Inferior parietal cortex (tissue), 1 donor: Measurements from ENCODE around the gene HCK.

Source experiments
- DNase-seq: peaks from one replicate; pipeline ENCODE4 v3.0.0-alpha.2; 2016; ENCODE audit errors: extremely low spot score

HCK gene

DNA sequence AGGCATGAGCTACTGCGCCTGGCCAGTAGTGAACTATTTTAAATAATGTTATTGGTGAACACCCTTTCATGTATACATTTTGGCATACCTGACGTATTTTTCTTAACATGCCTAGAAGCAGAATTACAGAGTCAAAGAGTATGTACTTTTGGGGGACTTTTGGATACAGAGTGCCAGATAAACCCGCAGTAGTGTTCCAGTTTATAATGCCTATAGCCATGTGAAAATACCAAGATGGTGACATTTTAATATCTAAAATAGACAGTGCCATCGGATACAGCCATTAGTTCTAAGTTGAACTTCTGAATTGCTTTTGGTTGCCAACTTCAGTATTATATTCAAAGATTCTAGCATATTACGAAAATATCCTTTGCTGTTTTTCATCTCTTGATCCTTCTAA lies 77.8 kb downstream of the HCK start:
- no peak for DNase-seq

DNA sequence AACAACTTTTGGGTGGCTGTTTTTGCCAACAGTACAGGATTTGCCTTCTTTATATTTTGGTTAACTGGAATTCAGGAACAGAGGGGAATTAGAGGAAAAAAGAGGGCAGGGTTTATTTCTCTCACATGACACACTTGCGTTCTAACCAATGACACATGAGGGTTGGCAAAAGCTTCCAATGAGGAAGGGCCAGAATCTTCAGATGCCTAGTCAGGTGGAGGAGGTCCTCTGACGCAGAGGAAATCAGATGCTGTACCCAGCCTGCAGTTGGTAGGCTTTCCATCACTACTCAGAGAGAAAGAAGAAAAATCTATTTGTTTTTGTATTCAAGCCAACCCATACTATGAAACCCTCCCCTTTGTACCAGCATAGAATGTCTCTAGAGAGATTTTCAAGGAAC lies 78.3 kb downstream of the HCK start:
- DNase-seq = no peak

GRCh38 chr20:32130965-32131364 lies 78.9 kb downstream of the HCK start:
- DNase-seq = no peak

GRCh38 chr20:32132911-32133549 lies 81.0 kb downstream of the HCK start:
- no peak for DNase-seq

GRCh38 chr20:32134026-32134425 lies 82.0 kb downstream of the HCK start:
- DNase-seq = no peak

- no peak for DNase-seq
Measured at GRCh38 chr20:32135983-32136515, 84.0 kb downstream of the HCK start.

DNA sequence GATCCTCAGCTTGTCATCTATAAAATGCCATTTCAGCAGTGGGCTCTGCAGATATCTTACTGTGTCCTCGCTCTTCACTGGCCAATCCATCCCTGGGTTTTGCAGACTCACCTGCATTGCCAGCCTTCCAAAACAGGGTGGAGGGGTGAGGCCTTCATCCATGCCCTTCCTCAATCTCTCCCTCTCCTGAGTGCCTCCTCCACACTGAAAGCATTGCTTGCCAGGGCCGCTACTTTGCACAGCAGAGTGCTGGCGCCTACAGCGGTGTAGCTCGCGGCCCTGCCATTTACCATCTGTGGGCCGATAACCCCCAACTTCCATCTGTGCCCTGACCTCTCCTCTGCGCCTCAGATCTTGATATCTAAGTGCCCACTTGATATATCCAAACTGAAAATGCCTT lies 86.9 kb downstream of the HCK start:
- no peak for DNase-seq

DNA sequence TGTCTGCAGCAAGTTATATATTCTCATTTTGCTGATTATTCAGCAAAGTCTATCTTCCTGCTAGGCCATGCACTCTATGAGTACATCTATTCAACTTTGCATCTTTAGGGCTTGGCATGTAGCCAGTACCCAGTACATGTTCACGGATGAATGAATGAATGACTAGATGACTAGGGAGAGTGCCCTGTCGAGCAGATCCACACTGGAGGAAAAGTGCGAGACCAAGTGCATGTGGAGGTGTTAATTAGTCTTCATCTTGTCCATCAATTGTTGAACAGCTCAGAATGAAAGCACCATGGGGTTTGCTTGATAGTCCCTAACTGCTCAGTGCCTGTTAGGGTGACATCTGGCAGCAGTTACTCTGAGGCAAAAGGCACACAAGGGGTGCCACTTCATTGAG lies 87.9 kb downstream of the HCK start:
- no peak for DNase-seq

GRCh38 chr20:32140603-32141002 lies 88.6 kb downstream of the HCK start:
- DNase-seq = no peak

DNA sequence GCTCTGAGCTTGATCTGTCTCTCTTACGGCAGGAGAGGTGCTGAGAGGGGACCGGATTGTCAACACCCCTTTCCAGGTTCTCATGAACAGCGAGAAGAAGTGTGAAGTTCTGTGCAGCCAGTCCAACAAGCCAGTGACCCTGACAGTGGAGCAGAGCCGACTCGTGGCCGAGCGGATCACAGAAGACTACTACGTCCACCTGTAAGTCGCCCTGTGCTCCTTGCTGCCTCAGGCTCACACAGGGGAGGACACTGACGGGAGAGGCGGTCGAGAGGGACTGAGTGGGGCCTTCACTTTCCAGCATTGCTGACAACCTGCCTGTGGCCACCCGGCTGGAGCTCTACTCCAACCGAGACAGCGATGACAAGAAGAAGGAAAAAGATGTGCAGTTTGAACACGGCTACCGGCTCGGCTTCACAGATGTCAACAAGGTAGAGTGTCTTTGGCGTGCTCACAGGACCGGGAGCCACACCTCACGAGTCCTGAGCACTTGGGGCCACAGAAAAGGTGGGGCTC lies 89.5 kb downstream of the HCK start:
- no peak for DNase-seq

- DNase-seq = no peak
Measured at GRCh38 chr20:32142088-32142487, 90.0 kb downstream of the HCK start.

DNA sequence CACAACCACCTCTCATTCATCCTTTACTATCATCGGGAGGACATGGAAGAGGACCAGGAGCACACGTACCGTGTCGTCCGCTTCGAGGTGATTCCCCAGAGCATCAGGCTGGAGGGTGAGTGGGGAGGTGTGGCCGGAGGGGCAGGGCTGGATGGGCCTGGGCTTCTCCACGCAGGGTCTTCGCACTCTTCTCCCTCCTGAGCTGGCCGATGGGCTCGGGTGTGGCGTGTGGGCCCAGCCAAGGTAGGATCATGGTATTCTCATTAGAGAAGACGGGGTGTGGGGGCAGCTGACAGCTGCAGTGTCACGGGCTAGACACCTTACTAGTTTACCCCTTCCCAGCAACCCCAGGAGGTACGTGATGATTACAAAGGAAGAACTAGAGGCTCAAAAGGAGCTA lies 90.9 kb downstream of the HCK start:
- no peak for DNase-seq

DNA sequence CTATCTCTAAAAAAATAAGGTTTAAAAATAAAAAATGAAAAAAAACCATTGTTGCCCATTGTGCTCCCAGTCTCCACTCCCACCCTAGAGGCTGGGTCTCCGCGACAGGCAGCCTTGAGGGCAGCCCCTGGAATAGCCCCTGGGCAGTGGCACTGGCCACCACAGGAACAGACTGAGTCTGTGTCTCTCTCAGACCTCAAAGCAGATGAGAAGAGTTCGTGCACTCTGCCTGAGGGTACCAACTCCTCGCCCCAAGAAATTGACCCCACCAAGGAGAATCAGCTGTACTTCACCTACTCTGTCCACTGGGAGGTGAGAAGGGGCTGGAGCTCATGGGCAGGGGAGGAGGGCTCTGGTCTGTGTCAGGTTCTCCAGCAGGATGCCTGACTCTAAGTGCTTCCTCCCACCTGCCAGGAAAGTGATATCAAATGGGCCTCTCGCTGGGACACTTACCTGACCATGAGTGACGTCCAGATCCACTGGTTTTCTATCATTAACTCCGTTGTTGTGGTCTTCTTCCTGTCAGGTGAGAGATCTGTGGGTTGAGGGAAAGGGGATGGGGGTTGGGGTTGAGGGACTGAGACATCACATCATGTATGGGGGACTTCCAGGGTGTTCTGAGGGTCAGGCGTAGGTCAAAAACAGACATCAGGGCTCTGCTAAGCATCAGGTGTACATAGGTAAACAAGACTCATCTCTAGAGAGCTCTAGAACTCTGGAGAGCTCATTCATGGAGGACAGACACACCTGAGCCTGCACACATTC lies 93.0 kb downstream of the HCK start:
- DNase-seq = no peak

DNA sequence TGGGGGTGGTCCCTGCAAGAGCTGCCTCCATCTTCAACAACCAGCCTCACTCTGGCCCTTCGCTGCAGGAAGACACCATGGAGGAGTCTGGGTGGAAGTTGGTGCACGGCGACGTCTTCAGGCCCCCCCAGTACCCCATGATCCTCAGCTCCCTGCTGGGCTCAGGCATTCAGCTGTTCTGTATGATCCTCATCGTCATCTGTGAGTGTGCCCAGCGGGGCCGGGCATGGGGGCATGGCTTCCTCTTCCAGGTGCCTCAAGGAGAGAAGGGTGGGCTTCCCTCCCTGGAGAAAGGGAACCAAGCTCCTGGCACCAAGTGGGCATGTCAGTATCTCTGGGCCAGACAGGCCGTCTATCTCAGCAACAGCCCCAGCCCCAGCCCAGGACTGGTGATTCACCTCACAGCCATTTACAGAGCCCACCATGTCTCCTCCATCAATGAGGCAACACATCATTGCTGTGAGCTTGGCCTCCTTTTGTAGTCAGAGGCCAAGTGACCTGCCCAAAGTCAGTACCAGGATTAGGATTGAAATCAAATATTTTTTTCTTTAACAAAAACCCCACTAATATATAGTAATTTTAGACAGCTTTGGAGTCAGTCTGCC lies 97.6 kb downstream of the HCK start:
- DNase-seq = no peak

DNA sequence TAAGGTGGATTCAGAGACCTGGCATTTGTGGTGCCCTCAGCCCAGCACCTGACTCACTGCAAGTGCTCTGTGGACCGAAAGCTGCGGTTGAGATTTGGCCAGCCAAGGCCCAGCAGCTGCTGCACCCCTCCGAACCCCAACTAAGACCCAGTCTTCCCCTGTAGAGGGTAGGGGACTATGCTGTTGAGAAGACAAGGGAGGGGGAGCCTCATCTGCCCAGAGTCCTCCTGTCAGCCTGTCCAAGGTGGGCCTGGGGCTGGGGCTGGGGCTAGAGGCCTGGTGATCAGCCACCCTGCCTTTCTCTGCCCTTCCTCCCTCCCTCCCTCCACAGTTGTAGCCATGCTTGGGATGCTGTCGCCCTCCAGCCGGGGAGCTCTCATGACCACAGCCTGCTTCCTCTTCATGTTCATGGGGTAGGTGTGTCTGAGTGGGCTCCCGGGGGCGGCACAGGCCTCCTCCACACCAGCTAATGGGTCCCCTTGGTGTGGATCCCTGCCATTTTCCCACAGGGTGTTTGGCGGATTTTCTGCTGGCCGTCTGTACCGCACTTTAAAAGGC lies 98.3 kb downstream of the HCK start:
- DNase-seq = no peak
